Measurements from ENCODE around the gene EDN2. TPM values are rescaled to one million over a fixed set of nuclear protein-coding genes. Genes with fewer than 3 reads are reported as not detected.

Gene EDN2
- total RNA-seq, 1 experiment from 2014 or later = not detected

- no peak for DNase-seq (ENCODE audit: low read depth)
Observed at GRCh38 chr1:41483960-41484401, 502 bp downstream of the EDN2 start.

GRCh38 chr1:41483001-41483850, 1.3 kb downstream of the EDN2 start:
- no peak for DNase-seq (ENCODE audit: low read depth)

GRCh38 chr1:41482001-41482765, 2.3 kb downstream of the EDN2 start:
- DNase-seq (ENCODE audit: low read depth) = no peak

- DNase-seq (ENCODE audit: low read depth) = no peak
Observed at GRCh38 chr1:41481109-41481775, 3.2 kb downstream of the EDN2 start.

GRCh38 chr1:41480204-41481108, 4.0 kb downstream of the EDN2 start:
- no peak for DNase-seq (ENCODE audit: low read depth)

GRCh38 chr1:41479808-41480160, 4.7 kb downstream of the EDN2 start:
- no peak for DNase-seq (ENCODE audit: low read depth)

- DNase-seq (ENCODE audit: low read depth) = no peak
Observed at GRCh38 chr1:41479000-41479807, 5.3 kb downstream of the EDN2 start.

GRCh38 chr1:41478118-41478748, 6.2 kb downstream of the EDN2 start:
- DNase-seq (ENCODE audit: low read depth) = no peak

GRCh38 chr1:41476807-41477361, 7.6 kb downstream of the EDN2 start:
- no peak for DNase-seq (ENCODE audit: low read depth)

- DNase-seq (ENCODE audit: low read depth) = no peak
Observed at GRCh38 chr1:41475859-41476567, 8.5 kb downstream of the EDN2 start.

- no peak for DNase-seq (ENCODE audit: low read depth)
Observed at GRCh38 chr1:41475346-41475745, 9.1 kb downstream of the EDN2 start.

- DNase-seq (ENCODE audit: low read depth) = no peak
Observed at GRCh38 chr1:41474490-41475271, 9.8 kb downstream of the EDN2 start.

GRCh38 chr1:41473738-41474362, 10.6 kb downstream of the EDN2 start:
- no peak for DNase-seq (ENCODE audit: low read depth)

GRCh38 chr1:41471658-41472057, 12.8 kb downstream of the EDN2 start:
- no peak for DNase-seq (ENCODE audit: low read depth)

- DNase-seq (ENCODE audit: low read depth) = no peak
Observed at GRCh38 chr1:41469706-41470105, 14.8 kb downstream of the EDN2 start.

- DNase-seq (ENCODE audit: low read depth) = no peak
Observed at GRCh38 chr1:41468122-41468762, 16.2 kb downstream of the EDN2 start.

GRCh38 chr1:41467673-41468072, 16.8 kb downstream of the EDN2 start:
- no peak for DNase-seq (ENCODE audit: low read depth)

Data from HT1080 (cell line).